WTC11 (cell line): Measurements from ENCODE around the gene NCKAP5.

Experiments used
- CREM ChIP-seq: sonication (generic); formaldehyde crosslinking; IDR thresholded peaks from 2 replicates; pipeline ENCODE4 v1.8.1; 2022; ENCODE audit warnings: mild to moderate bottlenecking, missing genetic modification reagents, moderate library complexity
- E2F5 ChIP-seq: sonication (generic); formaldehyde crosslinking; IDR thresholded peaks from 2 replicates; pipeline ENCODE4 v1.8.1; 2022; ENCODE audit warnings: mild to moderate bottlenecking, moderate library complexity, missing genetic modification reagents
- ETV6 ChIP-seq: sonication (generic); formaldehyde crosslinking; IDR thresholded peaks from 2 replicates; pipeline ENCODE4 v1.8.1; 2022; ENCODE audit warnings: mild to moderate bottlenecking, missing genetic modification reagents
- GABPB1 ChIP-seq: sonication (generic); formaldehyde crosslinking; IDR thresholded peaks from 2 replicates; pipeline ENCODE4 v1.8.1; 2023; ENCODE audit warnings: mild to moderate bottlenecking, missing genetic modification reagents
- HMGXB4 ChIP-seq: sonication (generic); formaldehyde crosslinking; IDR thresholded peaks from 2 replicates; pipeline ENCODE4 v1.8.1; 2023; ENCODE audit warnings: mild to moderate bottlenecking, moderate library complexity, missing genetic modification reagents
- MYBL2 ChIP-seq: sonication (generic); formaldehyde crosslinking; IDR thresholded peaks from 2 replicates; pipeline ENCODE4 v1.8.1; 2023; ENCODE audit warnings: mild to moderate bottlenecking, moderate library complexity, missing genetic modification reagents
- PREB ChIP-seq: sonication (generic); formaldehyde crosslinking; IDR thresholded peaks from 2 replicates; pipeline ENCODE4 v1.8.1; 2022; ENCODE audit warnings: mild to moderate bottlenecking, missing genetic modification reagents, moderate library complexity, borderline replicate concordance
- TCF7 ChIP-seq: sonication (generic); formaldehyde crosslinking; IDR thresholded peaks from 2 replicates; pipeline ENCODE4 v1.8.0; 2022; ENCODE audit warnings: mild to moderate bottlenecking, low read depth, missing genetic modification reagents, moderate library complexity
- ZBTB21 ChIP-seq: sonication (generic); formaldehyde crosslinking; IDR thresholded peaks from 2 replicates; pipeline ENCODE4 v1.8.1; 2023; ENCODE audit warnings: mild to moderate bottlenecking, missing genetic modification reagents, borderline replicate concordance
- ZNF138 ChIP-seq: sonication (generic); formaldehyde crosslinking; conservative IDR thresholded peaks from 2 replicates; pipeline ENCODE4 v1.8.1; 2022; ENCODE audit warnings: mild to moderate bottlenecking, moderate library complexity, missing genetic modification reagents
- ZNF317 ChIP-seq: sonication (generic); formaldehyde crosslinking; IDR thresholded peaks from 2 replicates; pipeline ENCODE4 v1.8.1; 2023; ENCODE audit warnings: low read depth, mild to moderate bottlenecking, moderate library complexity, missing genetic modification reagents, borderline replicate concordance
- TF ChIP-seq, protein P1 (sequence below): fragments of 200-600 bp; IDR thresholded peaks from 2 replicates; pipeline ENCODE4 v1.8.0; 2022; ENCODE audit warnings: antibody characterized with exemption
- TF ChIP-seq, protein P2 (sequence below): sonication (generic); formaldehyde crosslinking; IDR thresholded peaks from 2 replicates; pipeline ENCODE4 v1.8.0; 2022; ENCODE audit warnings: mild to moderate bottlenecking, missing genetic modification reagents

DNA sequence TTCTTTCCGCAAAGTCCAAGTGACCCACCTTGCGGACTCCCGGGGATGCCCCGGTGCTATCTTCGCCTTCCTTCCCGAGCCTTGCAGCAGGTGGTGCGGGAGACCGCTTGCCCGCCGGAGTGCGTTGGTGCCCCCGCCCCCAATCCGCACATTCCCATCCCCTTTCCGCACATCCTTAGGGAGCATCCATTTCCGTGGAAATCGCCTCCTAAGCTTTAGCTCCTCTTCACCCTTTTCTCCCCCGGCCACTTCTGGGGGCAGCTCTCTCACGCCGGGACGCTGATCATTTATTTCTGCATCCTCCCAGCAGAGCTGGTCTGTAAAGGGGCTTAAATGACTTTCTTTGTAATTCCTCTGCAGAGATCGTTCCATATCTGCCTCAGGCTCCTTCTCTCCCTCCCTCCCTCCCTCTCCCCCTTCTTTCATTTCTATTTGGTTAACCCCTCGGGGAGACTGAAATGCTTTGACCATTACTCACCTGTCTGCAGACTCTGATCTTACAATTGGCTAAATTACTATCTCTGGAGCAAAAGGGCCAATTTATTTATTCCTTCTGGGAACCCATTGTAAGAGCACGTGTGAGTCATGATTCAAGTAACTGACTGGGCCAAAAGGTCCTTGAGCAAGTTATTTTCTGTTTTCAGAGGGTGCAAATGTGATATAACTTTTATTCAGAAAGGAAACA lies 897.0 kb downstream of the NCKAP5 start:
- TF ChIP-seq, protein P1, sequence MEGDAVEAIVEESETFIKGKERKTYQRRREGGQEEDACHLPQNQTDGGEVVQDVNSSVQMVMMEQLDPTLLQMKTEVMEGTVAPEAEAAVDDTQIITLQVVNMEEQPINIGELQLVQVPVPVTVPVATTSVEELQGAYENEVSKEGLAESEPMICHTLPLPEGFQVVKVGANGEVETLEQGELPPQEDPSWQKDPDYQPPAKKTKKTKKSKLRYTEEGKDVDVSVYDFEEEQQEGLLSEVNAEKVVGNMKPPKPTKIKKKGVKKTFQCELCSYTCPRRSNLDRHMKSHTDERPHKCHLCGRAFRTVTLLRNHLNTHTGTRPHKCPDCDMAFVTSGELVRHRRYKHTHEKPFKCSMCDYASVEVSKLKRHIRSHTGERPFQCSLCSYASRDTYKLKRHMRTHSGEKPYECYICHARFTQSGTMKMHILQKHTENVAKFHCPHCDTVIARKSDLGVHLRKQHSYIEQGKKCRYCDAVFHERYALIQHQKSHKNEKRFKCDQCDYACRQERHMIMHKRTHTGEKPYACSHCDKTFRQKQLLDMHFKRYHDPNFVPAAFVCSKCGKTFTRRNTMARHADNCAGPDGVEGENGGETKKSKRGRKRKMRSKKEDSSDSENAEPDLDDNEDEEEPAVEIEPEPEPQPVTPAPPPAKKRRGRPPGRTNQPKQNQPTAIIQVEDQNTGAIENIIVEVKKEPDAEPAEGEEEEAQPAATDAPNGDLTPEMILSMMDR: no peak
- no peak for TF ChIP-seq CREM
- no peak for TF ChIP-seq GABPB1
- TF ChIP-seq ZBTB21 (CRISPR knock-in tag): no peak
- TF ChIP-seq TCF7 (CRISPR knock-in tag): no peak
- TF ChIP-seq ETV6 (CRISPR knock-in tag): no peak
- no peak for TF ChIP-seq ZNF138 (CRISPR knock-in tag)
- TF ChIP-seq PREB (CRISPR knock-in tag): no peak
- no peak for TF ChIP-seq ZNF317 (CRISPR knock-in tag)
- TF ChIP-seq HMGXB4 (CRISPR knock-in tag): no peak
- no peak for TF ChIP-seq MYBL2 (CRISPR knock-in tag)
- TF ChIP-seq, protein P2, sequence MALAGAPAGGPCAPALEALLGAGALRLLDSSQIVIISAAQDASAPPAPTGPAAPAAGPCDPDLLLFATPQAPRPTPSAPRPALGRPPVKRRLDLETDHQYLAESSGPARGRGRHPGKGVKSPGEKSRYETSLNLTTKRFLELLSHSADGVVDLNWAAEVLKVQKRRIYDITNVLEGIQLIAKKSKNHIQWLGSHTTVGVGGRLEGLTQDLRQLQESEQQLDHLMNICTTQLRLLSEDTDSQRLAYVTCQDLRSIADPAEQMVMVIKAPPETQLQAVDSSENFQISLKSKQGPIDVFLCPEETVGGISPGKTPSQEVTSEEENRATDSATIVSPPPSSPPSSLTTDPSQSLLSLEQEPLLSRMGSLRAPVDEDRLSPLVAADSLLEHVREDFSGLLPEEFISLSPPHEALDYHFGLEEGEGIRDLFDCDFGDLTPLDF: no peak
- no peak for TF ChIP-seq E2F5 (CRISPR knock-in tag)
